Esophagus squamous epithelium (tissue), 5 donors: ENCODE data around the gene ABCB9. TPM values are rescaled to one million over a fixed set of nuclear protein-coding genes. Genes with fewer than 3 reads are reported as not detected.
A peak's percentile ranks its signal among the peaks of the same experiment; 100 is the strongest.

Experiments used
- DNase-seq: peaks from one replicate; lab custom pipeline; 2025; lab: John Stamatoyannopoulos, UW
- H3K27ac ChIP-seq, 4 donors: fragments of 200-600 bp; sonication (generic); one replicate each; pipeline ENCODE4 v1.5.1; 2016 to 2019; ENCODE audit warnings: mild to moderate bottlenecking in 1 of 4
- H3K27me3 ChIP-seq, 4 donors: fragments of 200-600 bp; sonication (generic); 1 replicate in 3 of 4; 2 replicates in 1 of 4; pipeline versions ENCODE4 v1.5.1 to v1.6.0; 2017 to 2021; ENCODE audit warnings: antibody characterized with exemption in 1 of 4
- H3K36me3 ChIP-seq, 3 donors: fragments of 200-600 bp; sonication (generic); one replicate each; pipeline ENCODE4 v1.5.1; 2016 to 2019
- H3K4me1 ChIP-seq, 3 donors: fragments of 200-600 bp; sonication (generic); one replicate each; pipeline ENCODE4 v1.5.1; 2017 to 2019
- H3K4me3 ChIP-seq, 4 donors: fragments of 200-600 bp; sonication (generic); 1 replicate in 3 of 4; 2 replicates in 1 of 4; pipeline ENCODE4 v1.5.1; 2016 to 2019; ENCODE audit warnings: mild to moderate bottlenecking in 2 of 4, moderate library complexity in 1 of 4
- H3K9me3 ChIP-seq, 3 donors: fragments of 200-600 bp; sonication (generic); one replicate each; pipeline ENCODE4 v1.5.1; 2016 to 2019
- POLR2A ChIP-seq, 4 donors: fragments of 450-650 bp; IDR thresholded peaks; one replicate each; pipeline ENCODE4 v1.6.1; 2017; ENCODE audit warnings: antibody characterized with exemption in 4 of 4, mild to moderate bottlenecking in 4 of 4, moderate library complexity in 3 of 4
- WGBS, 2 donors: methylation state at CpG; one replicate each; pipeline ENCODE4 v1.1.5; 2018; 5-methylcytosine and 5-hydroxymethylcytosine counted together
- intact Hi-C: fragments of 100-400 bp; cut with DNase I; formaldehyde crosslinking; loops from one replicate; pipeline ENCODE4 v1.15.0; 2022
- total RNA-seq, 4 donors: library from RNA; depleted of rRNA; stranded (reverse); fragments of >200 nt; gene quantifications; one replicate each; pipeline ENCODE4 v1.1.0, GENCODE V29; 2016
- TF ChIP-seq, protein P1 (sequence below), 6 experiments: fragments of 450-650 bp in 4 of 6; fragments of 200-600 bp in 2 of 6; sonication (generic) in 2 of 6; IDR thresholded peaks; one replicate each; pipeline ENCODE4 v1.5.1; 2016 to 2019; ENCODE audit warnings: antibody characterized with exemption in 6 of 6, mild to moderate bottlenecking in 4 of 6, moderate library complexity in 4 of 6
- donor health status: DM: yes; HTN: yes; CAD: no.

The ABCB9 gene
- total RNA-seq, 4 donors from 2014 or later, result 2.9 to 5.5 (median 3.3) TPM

DNA sequence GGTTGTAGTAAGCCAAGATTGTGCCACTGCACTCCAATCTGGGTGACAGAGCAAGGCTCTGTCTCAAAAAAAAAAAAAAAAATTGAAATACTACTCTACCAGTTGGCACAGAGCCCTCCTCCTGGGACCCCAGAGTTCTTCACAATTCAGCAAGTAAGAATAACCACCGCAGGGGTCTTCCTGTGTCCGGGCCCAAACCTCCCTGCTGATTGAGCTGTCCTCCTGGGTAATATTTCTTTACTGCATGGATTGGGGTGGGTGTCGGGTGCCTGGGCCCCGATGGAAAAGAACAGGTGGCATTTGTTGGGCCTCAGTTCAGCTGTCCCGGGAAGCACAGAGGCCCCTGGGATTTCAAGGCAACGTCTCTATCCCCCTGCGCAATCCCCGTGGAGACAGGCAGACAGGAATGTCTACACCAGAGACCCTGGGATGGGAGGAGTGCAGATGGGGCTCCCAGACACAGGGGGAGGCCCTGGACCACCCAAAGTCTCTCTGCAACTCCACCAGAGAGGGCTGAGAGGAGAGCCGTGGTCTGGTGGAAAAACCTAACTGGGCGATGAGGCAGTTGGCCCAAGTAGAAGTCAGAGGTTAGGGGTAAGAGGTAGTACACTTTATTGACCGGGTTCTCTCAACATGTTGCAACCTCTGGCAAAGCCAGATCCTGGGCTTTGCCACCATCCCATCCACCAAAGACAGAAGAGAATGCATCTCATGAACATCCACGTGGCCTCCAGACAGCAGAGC is 37.7 kb downstream of the ABCB9 start:
- TF ChIP-seq, protein P1, sequence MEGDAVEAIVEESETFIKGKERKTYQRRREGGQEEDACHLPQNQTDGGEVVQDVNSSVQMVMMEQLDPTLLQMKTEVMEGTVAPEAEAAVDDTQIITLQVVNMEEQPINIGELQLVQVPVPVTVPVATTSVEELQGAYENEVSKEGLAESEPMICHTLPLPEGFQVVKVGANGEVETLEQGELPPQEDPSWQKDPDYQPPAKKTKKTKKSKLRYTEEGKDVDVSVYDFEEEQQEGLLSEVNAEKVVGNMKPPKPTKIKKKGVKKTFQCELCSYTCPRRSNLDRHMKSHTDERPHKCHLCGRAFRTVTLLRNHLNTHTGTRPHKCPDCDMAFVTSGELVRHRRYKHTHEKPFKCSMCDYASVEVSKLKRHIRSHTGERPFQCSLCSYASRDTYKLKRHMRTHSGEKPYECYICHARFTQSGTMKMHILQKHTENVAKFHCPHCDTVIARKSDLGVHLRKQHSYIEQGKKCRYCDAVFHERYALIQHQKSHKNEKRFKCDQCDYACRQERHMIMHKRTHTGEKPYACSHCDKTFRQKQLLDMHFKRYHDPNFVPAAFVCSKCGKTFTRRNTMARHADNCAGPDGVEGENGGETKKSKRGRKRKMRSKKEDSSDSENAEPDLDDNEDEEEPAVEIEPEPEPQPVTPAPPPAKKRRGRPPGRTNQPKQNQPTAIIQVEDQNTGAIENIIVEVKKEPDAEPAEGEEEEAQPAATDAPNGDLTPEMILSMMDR (IDR thresholded peaks at IDR 0.05), result no peak
- no peak for TF ChIP-seq POLR2A (IDR thresholded peaks at IDR 0.05)
- Histone ChIP-seq H3K27me3 (no peaks in the 10 kb centered on the region), H3K36me3 (peaks cover 0 to 17% (median 0%) of the 10 kb centered on the region in 3 donors), H3K4me1 (peaks cover 0 to 11% (median 0%) of the 10 kb centered on the region in 3 donors), H3K4me3 (no peak overlapping the region), H3K9me3 (no peaks in the 10 kb centered on the region), H3K27ac (no peak overlapping the region)
- whole genome bisulfite sequencing, 2 donors, result 86 to 94% methylated on average over 4 to 10 of the region's 12 CpGs
- intact Hi-C loops, result no loop called here
- no peak for DNase-seq

DNA sequence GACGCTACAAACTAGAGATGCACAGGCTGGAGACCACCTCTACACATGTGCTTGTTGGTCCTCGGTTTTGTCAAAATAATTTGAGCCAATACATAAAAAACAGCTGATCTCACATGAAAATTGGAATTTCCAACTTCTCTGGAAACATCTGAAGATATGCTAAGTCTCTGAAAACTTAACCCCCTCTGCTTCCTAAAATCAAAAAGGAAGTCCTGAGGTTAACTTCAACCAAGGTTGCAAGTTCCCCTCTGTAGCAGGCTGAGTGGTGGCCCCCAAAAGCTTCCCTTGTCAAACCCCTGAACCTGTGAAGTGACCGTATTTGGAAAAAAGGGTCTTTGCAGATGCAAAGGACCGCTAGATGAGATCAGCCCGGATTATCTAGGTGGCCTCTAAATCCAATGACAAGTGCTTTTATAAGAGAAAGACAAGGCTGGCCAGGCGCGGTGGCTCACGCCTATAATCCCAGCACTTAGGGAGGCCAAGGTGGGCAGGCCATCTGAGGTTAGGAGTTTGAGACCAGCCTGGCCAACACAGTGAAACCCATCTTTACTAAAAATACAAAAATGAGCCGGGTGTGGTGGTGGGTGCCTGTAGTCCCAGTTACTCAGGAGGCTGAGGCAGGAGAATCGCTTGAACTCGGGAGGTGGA is 38.4 kb downstream of the ABCB9 start:
- H3K4me3 ChIP-seq, result no peak overlapping the region
- H3K4me1 ChIP-seq, result peaks cover 0 to 11% (median 0%) of the 10 kb centered on the region in 3 donors
- DNase-seq, result no peak
- no peak for TF ChIP-seq POLR2A (IDR thresholded peaks at IDR 0.05)
- TF ChIP-seq, protein P1 (IDR thresholded peaks at IDR 0.05), result no peak
- 78 to 86% methylated on average over 9 to 11 of the region's 11 CpGs for WGBS, 2 donors
- H3K27me3 ChIP-seq, result no peaks in the 10 kb centered on the region
- intact Hi-C loops, result no loop called here
- no peaks in the 10 kb centered on the region for H3K9me3 ChIP-seq
- H3K27ac ChIP-seq, result no peak overlapping the region
- peaks cover 0 to 15% (median 0%) of the 10 kb centered on the region in 3 donors for H3K36me3 ChIP-seq

DNA sequence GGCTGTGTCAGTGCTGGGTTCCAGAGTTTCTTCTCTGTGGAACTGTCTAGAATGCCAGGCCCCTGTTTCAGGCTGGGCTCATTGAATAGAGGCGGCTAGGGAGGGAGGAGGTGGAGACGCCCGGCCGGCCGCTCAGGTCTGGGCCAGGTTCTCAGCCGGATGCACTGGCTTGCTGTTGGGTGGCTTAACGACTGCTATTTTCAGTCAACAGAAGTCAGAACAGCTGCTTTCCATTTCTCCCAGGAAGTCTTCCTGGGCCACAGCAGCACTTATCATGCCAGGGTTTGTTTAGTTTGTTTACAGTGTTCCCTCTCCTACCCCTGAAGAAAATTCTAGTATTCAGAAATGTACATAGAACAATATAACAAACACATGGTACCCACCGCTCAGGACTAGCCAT is 44.3 kb downstream of the ABCB9 start:
- WGBS, 2 donors, result 60 to 62% methylated on average over 6 to 7 of the region's 8 CpGs
- Histone ChIP-seq H3K9me3 (no peaks in the 10 kb centered on the region), H3K36me3 (no peaks in the 10 kb centered on the region), H3K27ac (no peak overlapping the region), H3K4me1 (peaks cover 7 to 28% (median 13%) of the 10 kb centered on the region in 3 donors), H3K27me3 (no peaks in the 10 kb centered on the region), H3K4me3 (no peak overlapping the region)
- TF ChIP-seq, protein P1 (IDR thresholded peaks at IDR 0.05), result no peak
- TF ChIP-seq POLR2A (IDR thresholded peaks at IDR 0.05), result no peak
- DNase-seq, result no peak
- intact Hi-C loops, result no loop called here

DNA sequence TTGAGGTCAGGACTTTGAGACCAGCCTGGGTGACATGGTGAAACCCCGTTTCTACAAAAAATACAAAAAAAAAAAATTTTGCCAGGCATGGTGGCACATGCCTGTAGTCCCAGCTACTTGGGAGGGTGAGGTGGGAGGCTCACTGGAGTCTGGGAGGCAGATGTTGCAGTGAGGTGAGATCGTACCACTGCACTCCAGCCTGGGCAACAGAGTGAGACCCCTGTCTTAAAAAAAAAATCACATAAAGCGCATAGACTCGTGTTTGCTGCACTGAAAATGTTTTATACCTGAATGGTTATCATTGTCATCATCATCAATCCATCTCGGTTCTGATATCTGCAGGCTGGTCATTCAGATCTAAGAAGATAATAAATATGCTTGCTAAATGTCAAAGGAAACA is 45.6 kb downstream of the ABCB9 start:
- TF ChIP-seq POLR2A (IDR thresholded peaks at IDR 0.05), result no peak
- TF ChIP-seq, protein P1 (IDR thresholded peaks at IDR 0.05), result no peak
- H3K4me3 ChIP-seq, result no peak overlapping the region
- no peaks in the 10 kb centered on the region for H3K9me3 ChIP-seq
- H3K27me3 ChIP-seq, result no peaks in the 10 kb centered on the region
- peaks cover 7 to 31% (median 13%) of the 10 kb centered on the region in 3 donors for H3K4me1 ChIP-seq
- no peak for DNase-seq
- H3K27ac ChIP-seq, result peak overlapping the region in 3 of 4 donors; percentile 8 to 53 (median 53)
- intact Hi-C loops, result no loop called here
- 81 to 90% methylated on average over 5 of the region's 5 CpGs for WGBS, 2 donors
- no peaks in the 10 kb centered on the region for H3K36me3 ChIP-seq

DNA sequence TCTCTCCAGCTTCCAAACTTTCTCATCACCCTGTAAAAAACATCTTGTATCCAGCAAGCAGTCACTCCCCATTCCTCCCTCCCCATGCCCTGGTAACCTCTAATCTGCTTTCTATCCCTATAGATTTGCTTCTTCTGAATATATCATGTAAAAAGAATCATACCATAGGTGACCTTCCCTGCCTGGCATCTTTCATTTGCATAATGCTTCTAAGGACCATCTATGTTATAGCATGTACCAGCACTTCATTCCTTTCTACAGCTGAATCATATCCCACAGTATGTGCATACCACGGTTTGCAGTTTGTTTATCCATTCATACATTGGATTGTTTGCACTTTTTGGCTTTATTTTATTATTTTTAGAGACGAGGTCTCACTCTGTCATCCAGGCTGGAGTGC is 47.4 kb downstream of the ABCB9 start:
- no peak for TF ChIP-seq POLR2A (IDR thresholded peaks at IDR 0.05)
- TF ChIP-seq, protein P1 (IDR thresholded peaks at IDR 0.05), result no peak
- peaks cover 7 to 29% (median 13%) of the 10 kb centered on the region in 3 donors for H3K4me1 ChIP-seq
- H3K27ac ChIP-seq, result no peak overlapping the region
- no peak overlapping the region for H3K4me3 ChIP-seq
- H3K9me3 ChIP-seq, result no peaks in the 10 kb centered on the region
- intact Hi-C loops, result no loop called here
- no peaks in the 10 kb centered on the region for H3K36me3 ChIP-seq
- WGBS, 2 donors, result 41 to 42% methylated on average over 2 of the region's 2 CpGs
- H3K27me3 ChIP-seq, result no peaks in the 10 kb centered on the region
- DNase-seq, result no peak
